ENCODE data around the gene KCNK15.
A peak's percentile ranks its signal among the peaks of the same experiment; 100 is the strongest.

GRCh38 chr20:44717986-44718385 is 27.7 kb upstream of the KCNK15 start:
- TF ChIP-seq, protein P1, sequence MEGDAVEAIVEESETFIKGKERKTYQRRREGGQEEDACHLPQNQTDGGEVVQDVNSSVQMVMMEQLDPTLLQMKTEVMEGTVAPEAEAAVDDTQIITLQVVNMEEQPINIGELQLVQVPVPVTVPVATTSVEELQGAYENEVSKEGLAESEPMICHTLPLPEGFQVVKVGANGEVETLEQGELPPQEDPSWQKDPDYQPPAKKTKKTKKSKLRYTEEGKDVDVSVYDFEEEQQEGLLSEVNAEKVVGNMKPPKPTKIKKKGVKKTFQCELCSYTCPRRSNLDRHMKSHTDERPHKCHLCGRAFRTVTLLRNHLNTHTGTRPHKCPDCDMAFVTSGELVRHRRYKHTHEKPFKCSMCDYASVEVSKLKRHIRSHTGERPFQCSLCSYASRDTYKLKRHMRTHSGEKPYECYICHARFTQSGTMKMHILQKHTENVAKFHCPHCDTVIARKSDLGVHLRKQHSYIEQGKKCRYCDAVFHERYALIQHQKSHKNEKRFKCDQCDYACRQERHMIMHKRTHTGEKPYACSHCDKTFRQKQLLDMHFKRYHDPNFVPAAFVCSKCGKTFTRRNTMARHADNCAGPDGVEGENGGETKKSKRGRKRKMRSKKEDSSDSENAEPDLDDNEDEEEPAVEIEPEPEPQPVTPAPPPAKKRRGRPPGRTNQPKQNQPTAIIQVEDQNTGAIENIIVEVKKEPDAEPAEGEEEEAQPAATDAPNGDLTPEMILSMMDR (IDR thresholded peaks at IDR 0.05), result peak in 2 of 6 experiments; percentile 12 to 24
- TF ChIP-seq POLR2A (IDR thresholded peaks at IDR 0.05), result no peak

Data from Peyer's patch (tissue), 4 donors.